Mesendoderm (in vitro differentiated cells): Measurements from ENCODE around the gene TP53BP2.

Experiments used
- DNase-seq: peaks from one replicate; pipeline ENCODE4 v3.0.0; 2013
- H2AK5ac ChIP-seq: 2 replicates; pipeline ENCODE4 v1.6.1; 2013; ENCODE audit warnings: low read length, inconsistent platforms
- H2BK120ac ChIP-seq: 2 replicates; pipeline ENCODE4 v1.6.1; 2013; ENCODE audit warnings: low read depth, mild to moderate bottlenecking, low read length, moderate library complexity, mixed read lengths
- H2BK15ac ChIP-seq: replicated peaks from 2 replicates; pipeline ENCODE4 v1.6.1; 2013; ENCODE audit warnings: low read depth, mild to moderate bottlenecking, moderate library complexity
- H2BK5ac ChIP-seq: 2 replicates; pipeline ENCODE4 v1.6.1; 2013; ENCODE audit warnings: low read length, inconsistent platforms
- H3K18ac ChIP-seq: 2 replicates; pipeline ENCODE4 v1.6.1; 2013; ENCODE audit warnings: mild to moderate bottlenecking, low read length, mixed read lengths
- H3K23ac ChIP-seq: one replicate; pipeline ENCODE4 v1.6.1; 2013; ENCODE audit warnings: low read length
- H3K27ac ChIP-seq: 2 replicates; pipeline ENCODE4 v1.5.1; 2013; ENCODE audit warnings: low read depth, mild to moderate bottlenecking, inconsistent platforms, low read length, moderate library complexity
- H3K27me3 ChIP-seq: 2 replicates; pipeline ENCODE4 v1.6.1; 2013; ENCODE audit warnings: low read length, control low read depth, mild to moderate bottlenecking, inconsistent platforms; ENCODE audit not compliant: insufficient read depth, poor library complexity
- H3K36me3 ChIP-seq: 2 replicates; pipeline ENCODE4 v1.6.1; 2013; ENCODE audit warnings: low read length, inconsistent platforms; ENCODE audit not compliant: control insufficient read depth, insufficient read depth
- H3K4ac ChIP-seq: one replicate; pipeline ENCODE4 v1.6.1; 2013; ENCODE audit warnings: low read depth, mild to moderate bottlenecking, low read length, moderate library complexity
- H3K4me1 ChIP-seq: 2 replicates; pipeline ENCODE4 v1.6.1; 2013; ENCODE audit warnings: low read depth, low read length, inconsistent platforms; ENCODE audit not compliant: control insufficient read depth
- H3K4me2 ChIP-seq: 2 replicates; pipeline ENCODE4 v1.6.1; 2013; ENCODE audit warnings: low read length
- H3K4me3 ChIP-seq: 2 replicates; pipeline ENCODE4 v1.5.1; 2013; ENCODE audit warnings: mild to moderate bottlenecking, low read length
- H3K56ac ChIP-seq: one replicate; pipeline ENCODE4 v1.6.1; 2013; ENCODE audit warnings: low read length
- H3K79me1 ChIP-seq: 2 replicates; pipeline ENCODE4 v1.6.1; 2013; ENCODE audit warnings: low read length, inconsistent platforms
- H3K79me2 ChIP-seq: 2 replicates; pipeline ENCODE4 v1.6.1; 2013; ENCODE audit warnings: mild to moderate bottlenecking, low read length; ENCODE audit not compliant: control insufficient read depth, insufficient read depth
- H3K9ac ChIP-seq: 2 replicates; pipeline ENCODE4 v1.6.1; 2013; ENCODE audit warnings: low read length, inconsistent platforms
- H4K5ac ChIP-seq: one replicate; pipeline ENCODE4 v1.6.1; 2013; ENCODE audit warnings: low read length
- H4K8ac ChIP-seq: one replicate; pipeline ENCODE4 v1.6.1; 2013; ENCODE audit warnings: low read depth, mild to moderate bottlenecking, control low read depth, low read length, moderate library complexity
- WGBS: extraction: QIAGEN DNeasy Blood & Tissue Kit; methylation state at CpG from one replicate; pipeline ENCODE4 v1.1.7; 2013; ENCODE audit warnings: low lambda C conversion rate, missing lambda C conversion rate; ENCODE audit not compliant: insufficient coverage; ENCODE audit errors: extremely low coverage; 5-methylcytosine and 5-hydroxymethylcytosine counted together

The TP53BP2 gene

GRCh38 chr1:223731133-223731770 lies 114.5 kb downstream of the TP53BP2 start:
- Histone ChIP-seq H3K4ac (no peak overlapping the region), H2BK5ac (no peak overlapping the region), H3K23ac (peak overlapping the region; percentile 16), H3K79me2 (no peaks in the 10 kb centered on the region), H2BK15ac (no peak overlapping the region), H4K5ac (no peak overlapping the region), H2BK120ac (no peak overlapping the region), H3K56ac (no peak overlapping the region), H3K36me3 (no peaks in the 10 kb centered on the region), H3K4me2 (no peak overlapping the region), H3K27me3 (no peaks in the 10 kb centered on the region), H3K4me1 (peaks cover 8% of the 10 kb centered on the region), H3K79me1 (peaks cover 2% of the 10 kb centered on the region), H3K18ac (no peak overlapping the region), H3K9ac (no peak overlapping the region), H4K8ac (no peak overlapping the region), H3K27ac (no peak overlapping the region), H2AK5ac (no peak overlapping the region), H3K4me3 (no peak overlapping the region)
- no CpG with 5 or more reads among the region's 13 CpGs for WGBS
- no peak for DNase-seq

GRCh38 chr1:223730479-223731132 lies 115.1 kb downstream of the TP53BP2 start:
- Histone ChIP-seq H3K27ac (no peak overlapping the region), H3K4ac (no peak overlapping the region), H2BK120ac (no peak overlapping the region), H3K56ac (no peak overlapping the region), H3K27me3 (no peaks in the 10 kb centered on the region), H3K18ac (no peak overlapping the region), H2AK5ac (no peak overlapping the region), H3K79me2 (no peaks in the 10 kb centered on the region), H3K4me3 (no peak overlapping the region), H3K23ac (no peak overlapping the region), H3K36me3 (no peaks in the 10 kb centered on the region), H3K4me1 (peaks cover 14% of the 10 kb centered on the region), H3K79me1 (peaks cover 2% of the 10 kb centered on the region), H4K5ac (no peak overlapping the region), H4K8ac (no peak overlapping the region), H2BK5ac (no peak overlapping the region), H3K9ac (no peak overlapping the region), H2BK15ac (no peak overlapping the region), H3K4me2 (no peak overlapping the region)
- no CpG with 5 or more reads among the region's 4 CpGs for WGBS
- DNase-seq = no peak

- DNase-seq = no peak
- H4K8ac ChIP-seq = no peak overlapping the region
- H3K4me1 ChIP-seq = peaks cover 15% of the 10 kb centered on the region
- no peak overlapping the region for H3K56ac ChIP-seq
- no peaks in the 10 kb centered on the region for H3K36me3 ChIP-seq
- no peak overlapping the region for H2BK5ac ChIP-seq
- H2AK5ac ChIP-seq = no peak overlapping the region
- no peak overlapping the region for H3K27ac ChIP-seq
- no peak overlapping the region for H2BK15ac ChIP-seq
- no peaks in the 10 kb centered on the region for H3K27me3 ChIP-seq
- H3K18ac ChIP-seq = no peak overlapping the region
- no peak overlapping the region for H3K9ac ChIP-seq
- no peak overlapping the region for H4K5ac ChIP-seq
- H3K4ac ChIP-seq = no peak overlapping the region
- H3K23ac ChIP-seq = no peak overlapping the region
- H3K79me2 ChIP-seq = no peaks in the 10 kb centered on the region
- H3K79me1 ChIP-seq = peaks cover 2% of the 10 kb centered on the region
- no peak overlapping the region for H3K4me3 ChIP-seq
- H3K4me2 ChIP-seq = no peak overlapping the region
- WGBS = no CpG with 5 or more reads among the region's 4 CpGs
- no peak overlapping the region for H2BK120ac ChIP-seq
Observed at GRCh38 chr1:223729906-223730305, 115.8 kb downstream of the TP53BP2 start.
